ENCODE measurements around the gene DCTN1. TPM values are rescaled to one million over a fixed set of nuclear protein-coding genes. Genes with fewer than 3 reads are reported as not detected.

DCTN1 gene
- total RNA-seq, 3 donors from 2014 or later, result 92.2 to 125 (median 103) TPM

- intact Hi-C loops (cut with DNase I; ENCODE audit: low total_unique reads), result no loop called here
- no peak for TF ChIP-seq POLR2A (IDR thresholded peaks at IDR 0.05)
- TF ChIP-seq, protein P1, sequence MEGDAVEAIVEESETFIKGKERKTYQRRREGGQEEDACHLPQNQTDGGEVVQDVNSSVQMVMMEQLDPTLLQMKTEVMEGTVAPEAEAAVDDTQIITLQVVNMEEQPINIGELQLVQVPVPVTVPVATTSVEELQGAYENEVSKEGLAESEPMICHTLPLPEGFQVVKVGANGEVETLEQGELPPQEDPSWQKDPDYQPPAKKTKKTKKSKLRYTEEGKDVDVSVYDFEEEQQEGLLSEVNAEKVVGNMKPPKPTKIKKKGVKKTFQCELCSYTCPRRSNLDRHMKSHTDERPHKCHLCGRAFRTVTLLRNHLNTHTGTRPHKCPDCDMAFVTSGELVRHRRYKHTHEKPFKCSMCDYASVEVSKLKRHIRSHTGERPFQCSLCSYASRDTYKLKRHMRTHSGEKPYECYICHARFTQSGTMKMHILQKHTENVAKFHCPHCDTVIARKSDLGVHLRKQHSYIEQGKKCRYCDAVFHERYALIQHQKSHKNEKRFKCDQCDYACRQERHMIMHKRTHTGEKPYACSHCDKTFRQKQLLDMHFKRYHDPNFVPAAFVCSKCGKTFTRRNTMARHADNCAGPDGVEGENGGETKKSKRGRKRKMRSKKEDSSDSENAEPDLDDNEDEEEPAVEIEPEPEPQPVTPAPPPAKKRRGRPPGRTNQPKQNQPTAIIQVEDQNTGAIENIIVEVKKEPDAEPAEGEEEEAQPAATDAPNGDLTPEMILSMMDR (IDR thresholded peaks at IDR 0.05), result peak; percentile 69 to 79 (median 74)
- Histone ChIP-seq H3K4me1 (no peaks in the 10 kb centered on the region), H3K36me3 (no peaks in the 10 kb centered on the region), H3K9me3 (no peaks in the 10 kb centered on the region), H3K27ac (no peak overlapping the region), H3K27me3 (no peaks in the 10 kb centered on the region), H3K4me3 (no peak overlapping the region)
- peak; percentile 44 to 72 for DNase-seq (ENCODE audit: low spot score in 2 of 2)
Measured at GRCh38 chr2:74334931-74335333, 45.2 kb downstream of the DCTN1 start.

DNA sequence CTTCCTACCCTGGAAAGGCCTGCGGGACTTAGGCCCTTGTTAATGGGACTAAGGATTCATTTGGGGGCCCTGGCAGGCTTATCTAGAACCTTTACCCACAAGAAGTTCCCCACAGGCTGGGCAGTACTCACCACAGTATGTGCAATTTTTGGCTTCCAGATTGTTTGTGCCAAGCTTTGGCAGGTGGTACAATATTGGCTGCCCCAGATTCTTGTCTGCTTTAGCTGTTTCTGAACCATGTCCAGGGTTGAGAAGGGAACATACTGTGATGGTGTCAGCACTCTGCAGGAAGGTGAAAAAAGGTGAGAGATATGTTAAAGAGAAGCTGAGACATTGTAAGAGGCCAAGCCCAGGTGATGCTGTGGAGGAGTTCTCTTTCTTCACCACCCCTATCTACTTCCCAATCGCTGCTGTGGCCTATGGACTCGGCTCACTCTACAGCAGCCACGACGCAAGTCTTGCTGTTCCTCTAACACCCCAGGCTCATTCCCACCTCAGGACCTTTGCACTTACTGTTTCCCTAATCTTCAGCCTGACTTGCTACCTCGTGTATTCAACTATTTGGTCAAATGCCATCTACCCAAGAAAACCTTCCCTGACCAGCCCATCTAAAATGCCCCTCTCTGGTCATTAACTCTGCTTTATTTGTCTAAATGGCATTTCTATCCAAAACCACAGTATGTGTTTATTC is 46.1 kb downstream of the DCTN1 start:
- no peak overlapping the region for H3K4me3 ChIP-seq
- intact Hi-C loops (cut with DNase I; ENCODE audit: low total_unique reads), result no loop called here
- DNase-seq (ENCODE audit: low spot score in 2 of 2), result no peak
- H3K27ac ChIP-seq, result no peak overlapping the region
- no peaks in the 10 kb centered on the region for H3K9me3 ChIP-seq
- no peaks in the 10 kb centered on the region for H3K36me3 ChIP-seq
- TF ChIP-seq POLR2AphosphoS5 (IDR thresholded peaks at IDR 0.05), result no peak
- TF ChIP-seq, protein P1 (IDR thresholded peaks at IDR 0.05), result no peak
- no peak for TF ChIP-seq POLR2A (IDR thresholded peaks at IDR 0.05)
- no peaks in the 10 kb centered on the region for H3K4me1 ChIP-seq
- H3K27me3 ChIP-seq, result no peaks in the 10 kb centered on the region

DNA sequence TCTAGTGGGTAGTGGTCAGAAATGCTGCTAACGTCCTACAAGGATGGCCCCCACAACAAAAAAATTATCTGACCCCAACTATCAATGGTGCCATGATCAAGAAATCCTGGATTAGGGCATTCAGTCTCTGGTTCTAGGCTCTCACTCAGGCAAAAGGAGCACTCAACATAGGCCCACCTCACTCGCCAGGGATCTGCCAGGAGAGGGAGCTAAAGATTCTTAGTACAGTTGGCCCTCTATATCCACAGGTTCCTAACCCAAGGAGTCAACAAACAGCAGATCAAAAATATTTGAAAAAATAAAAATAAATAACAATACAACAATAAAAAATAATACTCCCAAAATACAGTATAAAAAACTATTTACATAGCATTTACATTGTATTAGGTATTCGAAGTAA is 46.9 kb downstream of the DCTN1 start:
- no peaks in the 10 kb centered on the region for H3K27me3 ChIP-seq
- intact Hi-C loops (cut with DNase I; ENCODE audit: low total_unique reads), result no loop called here
- TF ChIP-seq POLR2A (IDR thresholded peaks at IDR 0.05) (no peak), POLR2AphosphoS5 (IDR thresholded peaks at IDR 0.05) (no peak)
- TF ChIP-seq, protein P1 (IDR thresholded peaks at IDR 0.05), result no peak
- no peaks in the 10 kb centered on the region for H3K9me3 ChIP-seq
- H3K4me1 ChIP-seq, result no peaks in the 10 kb centered on the region
- no peaks in the 10 kb centered on the region for H3K36me3 ChIP-seq
- H3K4me3 ChIP-seq, result no peak overlapping the region
- DNase-seq (ENCODE audit: low spot score in 2 of 2), result no peak
- no peak overlapping the region for H3K27ac ChIP-seq

DNA sequence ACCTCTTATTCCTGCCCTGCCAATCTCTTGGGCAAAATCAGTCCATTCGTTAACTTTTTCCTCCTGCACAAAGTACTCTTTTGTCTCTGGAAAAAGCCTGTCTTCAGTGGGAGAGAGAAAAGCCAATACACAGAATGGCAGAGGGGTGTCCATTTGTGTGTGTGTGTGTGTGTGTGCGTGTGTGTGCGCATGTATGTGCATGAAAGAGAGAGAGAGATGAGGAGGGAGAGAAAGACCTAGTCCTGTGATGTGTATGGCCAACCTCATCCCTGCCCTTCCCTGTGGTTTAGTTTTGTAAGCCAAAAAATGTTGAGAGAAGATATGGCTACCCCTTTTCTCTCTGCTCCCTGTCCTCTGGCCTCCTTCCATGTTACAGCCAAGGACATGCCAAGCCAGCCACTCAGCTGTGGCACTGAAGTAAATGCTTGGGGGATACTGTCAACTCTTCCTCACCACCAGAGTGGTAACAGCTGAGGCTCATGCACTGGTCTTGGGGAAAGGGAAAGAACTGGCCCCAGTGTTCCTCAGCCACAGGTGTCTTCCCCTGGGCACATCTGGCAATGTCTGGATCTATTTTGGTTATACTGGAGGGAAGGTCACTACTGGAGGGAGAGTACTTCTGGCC is 47.4 kb downstream of the DCTN1 start:
- no peak for DNase-seq (ENCODE audit: low spot score in 2 of 2)
- H3K4me3 ChIP-seq, result no peak overlapping the region
- H3K27me3 ChIP-seq, result no peaks in the 10 kb centered on the region
- H3K36me3 ChIP-seq, result no peaks in the 10 kb centered on the region
- no peaks in the 10 kb centered on the region for H3K4me1 ChIP-seq
- H3K9me3 ChIP-seq, result no peaks in the 10 kb centered on the region
- intact Hi-C loops (cut with DNase I; ENCODE audit: low total_unique reads), result no loop called here
- no peak overlapping the region for H3K27ac ChIP-seq
- TF ChIP-seq, protein P1 (IDR thresholded peaks at IDR 0.05), result no peak
- TF ChIP-seq POLR2A (IDR thresholded peaks at IDR 0.05), result no peak

- Histone ChIP-seq H3K36me3 (no peaks in the 10 kb centered on the region), H3K27me3 (no peaks in the 10 kb centered on the region), H3K4me1 (no peaks in the 10 kb centered on the region), H3K27ac (no peak overlapping the region), H3K4me3 (no peak overlapping the region), H3K9me3 (no peaks in the 10 kb centered on the region)
- TF ChIP-seq POLR2AphosphoS5 (IDR thresholded peaks at IDR 0.05), result no peak
- TF ChIP-seq POLR2A (IDR thresholded peaks at IDR 0.05), result no peak
- TF ChIP-seq, protein P1 (IDR thresholded peaks at IDR 0.05), result no peak
- no peak for DNase-seq (ENCODE audit: low spot score in 2 of 2)
- intact Hi-C loops (cut with DNase I; ENCODE audit: low total_unique reads), result no loop called here
Measured at GRCh38 chr2:74328573-74328972, 51.5 kb downstream of the DCTN1 start.

Data from breast epithelium (tissue), 4 donors.